ENCODE results near the gene RPL36. TPM values are rescaled to one million over a fixed set of nuclear protein-coding genes. Genes with fewer than 3 reads are reported as not detected.

Gene RPL36
- total and polyA plus RNA-seq, 12 donors = 270 to 1,152 (median 362) TPM

DNA sequence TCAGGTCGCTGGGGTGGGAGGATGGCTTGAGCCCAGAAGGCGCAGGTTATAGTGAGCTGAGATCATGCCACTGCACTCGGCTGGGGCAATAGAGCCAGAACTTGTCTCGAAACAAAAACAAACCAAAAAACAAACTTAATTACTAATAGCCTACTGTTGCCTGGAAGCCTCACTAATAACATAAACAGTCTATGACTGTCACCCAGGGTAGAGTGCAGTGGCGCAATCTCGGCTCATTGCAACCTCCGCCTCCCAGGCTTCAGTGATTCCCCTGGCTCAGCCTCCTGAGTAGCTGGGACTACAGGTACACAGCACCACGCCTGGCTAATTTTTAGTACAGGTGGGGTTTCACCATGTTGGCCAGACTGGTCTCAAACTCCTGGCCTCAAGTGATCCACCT is 48.3 kb downstream of the RPL36 start:
- ATAC-seq = no peak
- H3K4me3 ChIP-seq = no peak overlapping the region
- no peaks in the 10 kb centered on the region for H3K4me1 ChIP-seq
- peaks cover 0 to 4% (median 0%) of the 10 kb centered on the region in 7 donors for H3K27me3 ChIP-seq
- H3K9me3 ChIP-seq = peaks cover 0 to 8% (median 0%) of the 10 kb centered on the region in 11 donors
- intact Hi-C loops (cut with DNase I) = no loop called here
- H3K36me3 ChIP-seq = no peaks in the 10 kb centered on the region
- TF ChIP-seq, protein P1, sequence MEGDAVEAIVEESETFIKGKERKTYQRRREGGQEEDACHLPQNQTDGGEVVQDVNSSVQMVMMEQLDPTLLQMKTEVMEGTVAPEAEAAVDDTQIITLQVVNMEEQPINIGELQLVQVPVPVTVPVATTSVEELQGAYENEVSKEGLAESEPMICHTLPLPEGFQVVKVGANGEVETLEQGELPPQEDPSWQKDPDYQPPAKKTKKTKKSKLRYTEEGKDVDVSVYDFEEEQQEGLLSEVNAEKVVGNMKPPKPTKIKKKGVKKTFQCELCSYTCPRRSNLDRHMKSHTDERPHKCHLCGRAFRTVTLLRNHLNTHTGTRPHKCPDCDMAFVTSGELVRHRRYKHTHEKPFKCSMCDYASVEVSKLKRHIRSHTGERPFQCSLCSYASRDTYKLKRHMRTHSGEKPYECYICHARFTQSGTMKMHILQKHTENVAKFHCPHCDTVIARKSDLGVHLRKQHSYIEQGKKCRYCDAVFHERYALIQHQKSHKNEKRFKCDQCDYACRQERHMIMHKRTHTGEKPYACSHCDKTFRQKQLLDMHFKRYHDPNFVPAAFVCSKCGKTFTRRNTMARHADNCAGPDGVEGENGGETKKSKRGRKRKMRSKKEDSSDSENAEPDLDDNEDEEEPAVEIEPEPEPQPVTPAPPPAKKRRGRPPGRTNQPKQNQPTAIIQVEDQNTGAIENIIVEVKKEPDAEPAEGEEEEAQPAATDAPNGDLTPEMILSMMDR (IDR thresholded peaks at IDR 0.05) = no peak
- no peak for DNase-seq
- H3K27ac ChIP-seq = no peak overlapping the region
- WGBS, 2 donors = 80 to 81% methylated on average over 8 of the region's 8 CpGs

Other genes starting within 250 kb of the RPL36 start
- gene ZNRF4, start 234.9 kb upstream of the RPL36 start, total RNA-seq = not detected
- not detected for gene ZNRF4, start 234.9 kb upstream of the RPL36 start, polyA plus RNA-seq
- under 1 TPM in 7 of 10 donors, not detected in 3; 0.07 to 0.68 (median 0.27) TPM for gene TINCR, start 122.3 kb upstream of the RPL36 start, total RNA-seq
- gene TINCR, start 122.3 kb upstream of the RPL36 start, polyA plus RNA-seq = under 1 TPM in 1 of 2 donors, not detected in 1; 0.14 TPM
- 10 to 100 TPM; 34.4 to 70.4 (median 45.9) TPM for gene SAFB2, start 67.5 kb upstream of the RPL36 start, total RNA-seq
- 10 to 100 TPM; 30.8 to 80.3 TPM for gene SAFB2, start 67.5 kb upstream of the RPL36 start, polyA plus RNA-seq
- gene SAFB, start 67.2 kb upstream of the RPL36 start, total RNA-seq = 10 to 100 TPM; 44.0 to 72.5 (median 50.2) TPM
- gene SAFB, start 67.2 kb upstream of the RPL36 start, polyA plus RNA-seq = 10 to 100 TPM; 42.8 to 59.6 TPM
- 100 to 1,000 TPM; 122 to 173 (median 133) TPM for gene MICOS13, start 9.8 kb upstream of the RPL36 start, total RNA-seq
- gene MICOS13, start 9.8 kb upstream of the RPL36 start, polyA plus RNA-seq = 100 to 1,000 TPM; 263 to 658 TPM
- gene HSD11B1L, start 9.3 kb upstream of the RPL36 start, total RNA-seq = 1 to 10 TPM; 3.3 to 7.6 (median 4.2) TPM
- gene HSD11B1L, start 9.3 kb upstream of the RPL36 start, polyA plus RNA-seq = 10 to 100 TPM in 1 of 2 donors, 1 to 10 TPM in 1; 6.3 to 13.2 TPM
- gene LONP1, start 29.9 kb downstream of the RPL36 start, total RNA-seq = 100 to 1,000 TPM in 1 of 10 donors, 10 to 100 TPM in 9; 71.4 to 101 (median 88.5) TPM
- gene LONP1, start 29.9 kb downstream of the RPL36 start, polyA plus RNA-seq = 100 to 1,000 TPM in 1 of 2 donors, 10 to 100 TPM in 1; 95.0 to 121 TPM
- not detected for gene CATSPERD, start 30.3 kb downstream of the RPL36 start, total RNA-seq
- gene CATSPERD, start 30.3 kb downstream of the RPL36 start, polyA plus RNA-seq = not detected
- 1 to 10 TPM in 6 of 10 donors, under 1 TPM in 4; 0.59 to 3.0 (median 1.1) TPM for gene PRR22, start 94.5 kb downstream of the RPL36 start, total RNA-seq
- 1 to 10 TPM; 1.7 to 3.3 TPM for gene PRR22, start 94.5 kb downstream of the RPL36 start, polyA plus RNA-seq
- gene DUS3L, start 100.9 kb downstream of the RPL36 start, total RNA-seq = 10 to 100 TPM; 11.5 to 27.8 (median 14.2) TPM
- gene DUS3L, start 100.9 kb downstream of the RPL36 start, polyA plus RNA-seq = 10 to 100 TPM; 22.7 to 37.7 TPM
- gene NRTN, start 114.8 kb downstream of the RPL36 start, total RNA-seq = 10 to 100 TPM in 8 of 10 donors, 1 to 10 TPM in 2; 4.5 to 40.4 (median 14.8) TPM
- gene NRTN, start 114.8 kb downstream of the RPL36 start, polyA plus RNA-seq = 10 to 100 TPM; 15.4 to 38.1 TPM
- not detected for gene FUT6, start 149.4 kb downstream of the RPL36 start, total RNA-seq
- not detected for gene FUT6, start 149.4 kb downstream of the RPL36 start, polyA plus RNA-seq
- gene FUT3, start 161.2 kb downstream of the RPL36 start, total RNA-seq = not detected
- gene FUT3, start 161.2 kb downstream of the RPL36 start, polyA plus RNA-seq = under 1 TPM in 1 of 2 donors, not detected in 1; 0.01 TPM
- gene FUT5, start 180.2 kb downstream of the RPL36 start, total RNA-seq = under 1 TPM in 1 of 10 donors, not detected in 9; 0.21 TPM
- not detected for gene FUT5, start 180.2 kb downstream of the RPL36 start, polyA plus RNA-seq
- 100 to 1,000 TPM; 451 to 574 (median 513) TPM for gene NDUFA11, start 213.5 kb downstream of the RPL36 start, total RNA-seq
- 1,000 to 10,000 TPM in 1 of 2 donors, 100 to 1,000 TPM in 1; 760 to 1,143 TPM for gene NDUFA11, start 213.5 kb downstream of the RPL36 start, polyA plus RNA-seq
- gene VMAC, start 214.6 kb downstream of the RPL36 start, total RNA-seq = 1 to 10 TPM; 1.3 to 3.9 (median 2.5) TPM
- gene VMAC, start 214.6 kb downstream of the RPL36 start, polyA plus RNA-seq = 1 to 10 TPM; 1.4 to 5.8 TPM
- gene CAPS, start 224.0 kb downstream of the RPL36 start, total RNA-seq = 1 to 10 TPM; 1.3 to 4.2 (median 2.8) TPM
- 10 to 100 TPM in 1 of 2 donors, 1 to 10 TPM in 1; 3.2 to 14.1 TPM for gene CAPS, start 224.0 kb downstream of the RPL36 start, polyA plus RNA-seq

All from heart right ventricle (tissue), 16 donors.